NCI-H2107 (cell line): Measurements from ENCODE around the gene RPL18A.

ENCODE experiments used
- DNase-seq: peaks from one replicate; lab custom pipeline; 2025; lab: John Stamatoyannopoulos, UW

The RPL18A gene

GRCh38 chr19:17841810-17842662, 17.7 kb upstream of the RPL18A start:
- DNase-seq: peak; percentile 25

- no peak for DNase-seq
Measured at GRCh38 chr19:17842663-17843291, 16.9 kb upstream of the RPL18A start.

- DNase-seq: no peak
Measured at GRCh38 chr19:17843292-17843827, 16.4 kb upstream of the RPL18A start.

- DNase-seq: no peak
Measured at GRCh38 chr19:17843908-17844490, 15.7 kb upstream of the RPL18A start.

GRCh38 chr19:17846146-17846545, 13.6 kb upstream of the RPL18A start:
- DNase-seq: no peak

GRCh38 chr19:17847538-17848366, 12.0 kb upstream of the RPL18A start, which contains the start of gene JAK3:
TSS of gene JAK3 (minus strand) at chr19:17847982. CDS start at chr19:17844417, 3,565 bp downstream.
- DNase-seq: no peak

- DNase-seq: no peak
Measured at GRCh38 chr19:17848595-17849292, 11.0 kb upstream of the RPL18A start.

- DNase-seq: no peak
Measured at GRCh38 chr19:17854061-17854460, 5.6 kb upstream of the RPL18A start.

- DNase-seq: peak; percentile 30
Measured at GRCh38 chr19:17855280-17856152, 4.2 kb upstream of the RPL18A start.

- DNase-seq: no peak
Measured at GRCh38 chr19:17860331-17860992, 752 bp downstream of the RPL18A start.

GRCh38 chr19:17860993-17861360, 1.3 kb downstream of the RPL18A start:
- no peak for DNase-seq

- DNase-seq: no peak
Measured at GRCh38 chr19:17861542-17862402, 2.1 kb downstream of the RPL18A start.

GRCh38 chr19:17862711-17863519, 3.2 kb downstream of the RPL18A start:
- no peak for DNase-seq

- DNase-seq: no peak
Measured at GRCh38 chr19:17863520-17864182, 3.9 kb downstream of the RPL18A start.

GRCh38 chr19:17865364-17866311, 5.9 kb downstream of the RPL18A start:
- no peak for DNase-seq

- DNase-seq: no peak
Measured at GRCh38 chr19:17866312-17866963, 6.7 kb downstream of the RPL18A start.
